Skin epidermis (tissue), 12 donors: ENCODE data around the gene PITHD1.
A peak's percentile ranks its signal among the peaks of the same experiment; 100 is the strongest.
"Not testable (repeated sequence)": the region's sequence is repeated elsewhere in the genome, so short reads cannot be mapped to it uniquely, and the experiment has no call there.

Source experiments
- H3K27ac ChIP-seq, 21 experiments: fragments of 200-600 bp; sonication (generic) in 11 of 21; one replicate each; pipeline ENCODE4 v1.5.0; 2020; ENCODE audit warnings: mild to moderate bottlenecking in 3 of 21, inconsistent platforms in 2 of 21, moderate library complexity in 2 of 21
- H3K4me3 ChIP-seq, 7 experiments: fragments of 200-600 bp; sonication (generic) in 2 of 7; one replicate each; pipeline ENCODE4 v1.5.0; 2020; ENCODE audit warnings: inconsistent platforms in 2 of 7, mild to moderate bottlenecking in 2 of 7, moderate library complexity in 1 of 7

Gene PITHD1, protein sequence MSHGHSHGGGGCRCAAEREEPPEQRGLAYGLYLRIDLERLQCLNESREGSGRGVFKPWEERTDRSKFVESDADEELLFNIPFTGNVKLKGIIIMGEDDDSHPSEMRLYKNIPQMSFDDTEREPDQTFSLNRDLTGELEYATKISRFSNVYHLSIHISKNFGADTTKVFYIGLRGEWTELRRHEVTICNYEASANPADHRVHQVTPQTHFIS

DNA sequence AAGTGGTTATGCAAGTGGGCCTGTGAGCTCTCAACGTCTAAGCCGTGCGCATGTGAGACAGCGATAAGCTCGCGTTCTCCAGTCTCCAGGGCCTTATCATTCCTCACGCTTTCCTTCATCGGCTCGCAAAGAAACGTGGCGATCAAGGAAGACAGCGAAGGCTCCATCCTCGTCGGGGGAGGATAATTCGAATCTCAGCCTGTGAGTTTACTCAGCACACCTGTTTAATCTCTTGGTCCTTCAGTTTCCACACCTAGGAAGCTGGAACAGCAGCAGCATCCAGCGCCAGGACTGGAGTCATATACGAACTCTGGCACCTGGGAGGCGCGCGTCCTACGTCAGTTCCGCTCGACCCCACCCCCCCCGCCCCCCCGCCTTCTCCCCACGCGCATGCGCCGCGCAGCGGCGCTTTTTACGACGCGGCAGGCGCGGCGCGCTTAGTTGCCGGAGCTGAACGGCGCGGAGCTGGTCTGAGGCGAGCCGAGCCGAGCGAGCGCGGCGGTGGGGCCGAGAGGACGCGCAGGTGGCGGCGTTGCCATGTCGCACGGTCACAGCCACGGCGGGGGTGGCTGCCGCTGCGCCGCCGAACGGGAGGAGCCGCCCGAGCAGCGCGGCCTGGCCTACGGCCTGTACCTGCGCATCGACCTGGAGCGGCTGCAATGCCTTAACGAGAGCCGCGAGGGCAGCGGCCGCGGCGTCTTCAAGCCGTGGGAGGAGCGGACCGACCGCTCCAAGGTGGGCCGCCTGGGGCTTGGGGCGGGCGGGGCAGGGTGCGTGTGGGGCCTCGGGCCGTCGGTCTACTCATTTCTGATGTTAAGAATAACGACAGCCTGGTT lies at the start of gene PITHD1:
Gene PITHD1 (plus strand): TSS at position 440 of the 836 bp plus-strand sequence. CDS start 98 bp downstream, at position 538.
- peak within 1 kb of the TSS; percentile 48 to 97 (median 91) for H3K27ac ChIP-seq
- H3K4me3 ChIP-seq, result peak within 1 kb of the TSS; percentile 82 to 99 (median 93)

DNA sequence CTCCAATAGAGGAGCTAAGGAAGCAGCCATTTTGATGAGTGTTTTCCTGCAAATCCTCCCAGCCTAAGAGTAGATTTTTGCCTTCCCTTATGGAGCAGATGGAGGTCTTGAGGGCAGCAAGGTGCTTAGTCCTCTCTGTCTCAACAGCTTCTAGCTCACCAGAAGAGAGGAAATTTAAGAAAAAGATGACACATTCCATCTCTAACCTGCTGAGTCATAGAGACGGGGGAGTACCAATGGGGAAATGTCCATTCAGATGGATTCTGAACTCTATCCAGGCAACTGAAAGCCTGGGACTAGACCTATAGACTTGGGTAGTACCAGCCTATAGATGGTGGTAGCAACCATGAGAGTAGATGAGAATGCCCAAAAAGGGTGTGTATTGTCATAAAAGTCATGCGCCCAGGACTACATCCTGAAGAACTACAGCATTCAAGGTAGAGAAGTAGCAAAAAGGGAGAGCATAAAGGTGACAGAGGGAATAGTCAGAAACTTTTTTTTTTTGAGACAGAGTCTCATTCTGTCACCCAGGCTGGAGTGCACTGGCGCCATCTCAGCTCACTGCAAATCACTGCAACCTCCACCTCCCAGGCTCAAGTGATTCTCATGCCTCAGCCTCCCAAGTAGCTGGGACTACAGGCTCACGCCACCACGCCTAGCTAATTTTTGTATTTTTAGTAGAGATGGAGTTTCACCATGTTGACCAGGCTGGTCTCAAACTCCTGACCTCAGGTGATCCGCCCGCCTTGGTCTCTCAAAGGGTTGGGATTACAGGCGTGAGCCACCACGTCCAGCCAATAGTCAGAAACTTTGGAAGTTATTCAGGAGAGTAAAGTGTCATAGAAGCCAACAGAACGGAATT lies 45.6 kb upstream of the PITHD1 start:
- no peak overlapping the region for H3K4me3 ChIP-seq
- no peak overlapping the region for H3K27ac ChIP-seq

DNA sequence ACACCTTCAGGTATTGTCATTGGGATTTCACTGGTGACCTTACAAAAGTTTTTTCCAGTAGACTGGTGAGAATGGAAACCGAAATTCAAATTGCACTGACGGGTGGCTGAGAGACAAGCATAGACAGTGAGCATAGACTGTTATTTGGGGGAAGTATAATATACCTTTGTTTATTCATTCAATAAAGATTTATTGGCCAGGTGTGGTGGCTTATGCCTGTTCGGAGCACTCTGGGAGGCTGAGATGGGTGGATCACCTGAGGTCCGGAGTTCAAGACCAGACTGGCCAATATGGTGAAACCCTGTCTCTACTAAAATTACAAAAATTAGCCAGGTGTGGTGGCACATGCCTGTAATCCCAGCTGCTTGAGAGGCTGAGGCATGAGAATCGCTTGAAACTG lies 44.9 kb upstream of the PITHD1 start:
- not testable (repeated sequence) for H3K27ac ChIP-seq, H3K4me3 ChIP-seq

DNA sequence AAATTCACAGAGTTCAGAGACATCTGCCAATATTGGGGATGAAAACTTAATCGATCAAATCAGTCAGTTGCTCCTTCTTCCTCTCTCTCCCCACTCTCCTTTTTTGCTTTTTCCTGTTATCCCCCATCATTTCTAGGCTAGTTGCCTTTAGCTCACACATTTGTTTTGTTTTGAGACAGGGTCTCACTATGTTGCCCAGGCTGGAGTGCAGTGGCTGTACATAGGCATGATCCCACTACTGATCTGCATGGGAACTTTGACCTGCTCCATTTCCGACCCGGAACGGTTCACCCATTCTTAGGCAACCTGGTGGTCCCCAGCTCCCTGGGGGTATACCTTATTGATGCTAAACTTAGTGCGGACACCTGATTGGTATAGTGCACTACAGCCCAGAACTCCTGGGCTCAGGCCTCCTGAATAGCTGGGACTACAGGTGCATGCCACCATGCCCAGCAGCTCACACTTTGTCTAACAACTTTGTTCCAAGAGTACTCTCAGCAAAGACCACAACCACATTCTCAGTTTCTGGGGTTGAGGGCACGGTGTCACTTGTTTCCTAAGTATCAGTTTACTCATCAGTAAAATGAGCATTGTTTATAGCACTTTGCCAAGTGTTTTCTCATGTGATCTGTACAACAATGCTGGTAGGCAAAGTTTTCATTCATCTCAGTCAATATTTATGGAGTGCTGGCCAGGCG lies 41.6 kb upstream of the PITHD1 start:
- no peak overlapping the region for H3K27ac ChIP-seq
- no peak overlapping the region for H3K4me3 ChIP-seq

DNA sequence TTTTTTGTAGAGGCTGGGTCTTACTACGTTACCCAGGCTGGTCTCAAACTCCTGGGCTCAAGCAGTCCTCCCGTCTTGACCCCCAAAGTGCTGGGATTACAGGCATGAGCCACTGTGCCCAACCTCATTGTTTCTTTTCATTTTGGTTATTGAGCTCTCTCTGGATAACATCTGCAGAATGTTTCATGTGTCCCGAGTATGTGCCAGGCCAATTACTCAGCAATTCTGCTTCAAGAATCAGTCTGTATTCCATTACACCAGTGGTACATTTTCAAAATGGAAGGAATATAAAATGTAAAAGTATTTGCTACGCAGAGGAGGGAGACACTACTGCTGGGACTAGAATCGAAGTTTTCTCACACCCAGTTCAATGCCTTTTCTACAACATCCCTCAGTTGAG lies 36.6 kb upstream of the PITHD1 start:
- Histone ChIP-seq H3K27ac (no peak overlapping the region), H3K4me3 (no peak overlapping the region)

DNA sequence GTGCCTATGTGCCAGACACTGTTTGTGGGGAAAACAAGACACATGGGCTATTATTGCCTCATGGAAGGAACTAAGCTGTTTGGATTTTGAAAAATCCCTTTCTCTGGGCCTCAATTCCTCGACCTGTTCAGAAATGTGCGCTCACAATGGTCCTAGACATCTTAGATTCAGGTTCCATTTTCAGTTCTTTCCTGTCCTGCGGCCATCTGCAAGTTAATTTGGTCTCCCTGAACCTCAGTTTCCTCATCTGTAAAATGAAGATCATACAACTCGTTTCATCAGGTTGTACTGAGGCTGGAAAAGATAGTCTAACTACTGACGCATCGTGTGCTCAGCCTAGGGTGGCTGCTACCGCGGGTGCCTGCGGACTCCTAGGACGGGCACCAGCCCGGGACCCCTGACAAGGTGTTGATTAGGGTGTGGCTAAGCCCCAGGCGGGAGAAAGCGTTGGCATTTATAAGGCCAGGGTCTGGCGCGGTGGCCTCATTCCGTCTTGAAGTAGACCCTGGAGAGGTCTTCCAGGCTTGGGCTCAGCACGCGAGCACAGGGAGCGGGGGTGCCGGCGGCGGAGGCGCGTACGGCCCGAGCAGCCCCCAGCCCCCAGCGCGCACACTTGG lies 35.4 kb upstream of the PITHD1 start:
- Histone ChIP-seq H3K27ac (peak overlapping the region; percentile 58 to 98 (median 95)), H3K4me3 (peak overlapping the region; percentile 83 to 100 (median 99))

DNA sequence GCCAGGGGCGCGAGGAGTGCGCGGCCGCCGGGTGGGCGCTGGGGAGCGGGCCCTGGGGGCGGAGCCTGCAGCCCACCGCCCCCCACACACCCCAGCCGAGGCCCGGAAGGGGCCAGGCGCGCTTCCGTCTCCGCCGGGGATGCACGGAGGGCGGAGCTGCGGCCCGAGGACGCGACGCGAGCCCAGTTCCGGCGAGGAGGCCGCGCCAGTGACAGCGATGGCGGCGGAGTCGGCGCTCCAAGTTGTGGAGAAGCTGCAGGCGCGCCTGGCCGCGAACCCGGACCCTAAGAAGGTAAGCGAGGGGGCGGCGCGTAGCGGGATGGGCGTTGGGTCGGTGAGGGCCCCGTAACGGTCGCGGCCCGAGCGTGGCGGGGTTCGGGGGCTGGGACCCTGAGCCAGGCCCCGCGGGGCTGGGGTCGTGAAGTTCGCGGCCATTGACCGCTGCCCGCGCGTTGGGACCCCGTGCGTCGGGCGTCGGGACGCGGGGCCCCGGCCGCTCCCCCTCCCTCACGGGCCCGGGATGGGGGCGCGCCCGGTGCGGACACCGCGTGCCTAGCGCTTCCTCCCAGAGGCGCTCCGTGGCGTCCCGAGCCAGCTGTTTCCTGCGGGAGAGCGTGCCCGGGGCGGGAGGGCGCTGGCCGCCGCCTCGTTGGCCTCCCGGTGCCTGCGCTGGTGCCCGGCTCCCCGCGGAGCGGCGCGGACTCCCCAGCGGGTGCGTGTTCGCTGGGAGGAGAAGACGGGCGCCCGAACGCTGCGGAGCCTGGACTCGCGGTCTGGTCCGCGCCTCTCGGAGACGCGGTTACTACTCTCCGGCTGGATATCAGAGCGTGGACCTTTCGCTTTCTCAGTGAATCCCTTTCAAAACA lies 34.7 kb upstream of the PITHD1 start, which contains the start of gene ELOA:
Gene ELOA (plus strand): TSS at position 185 of the 866 bp plus-strand sequence. CDS start 33 bp downstream, at position 218.
- peak within 1 kb of the TSS; percentile 74 to 98 (median 95) for H3K27ac ChIP-seq

DNA sequence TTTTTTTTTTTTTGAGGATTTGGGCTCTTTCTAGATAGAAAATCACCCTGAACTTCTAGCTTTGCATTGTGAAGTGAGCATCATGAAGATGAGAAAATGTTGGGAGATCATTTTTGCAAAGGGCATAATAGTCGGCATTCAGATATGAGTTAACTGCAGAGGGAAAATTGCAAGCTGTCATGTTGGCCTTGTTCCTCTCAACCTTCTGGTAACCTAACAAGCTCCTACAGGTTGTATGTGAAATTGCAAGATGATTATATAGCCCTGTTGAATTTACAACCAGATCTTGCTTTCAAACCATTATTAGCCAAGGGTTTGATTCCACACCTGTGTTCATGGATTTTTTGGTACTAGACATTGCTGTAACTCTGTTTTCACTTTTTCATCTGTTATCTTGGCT lies 32.7 kb upstream of the PITHD1 start:
- no peak overlapping the region for H3K27ac ChIP-seq
- no peak overlapping the region for H3K4me3 ChIP-seq

More for the DNA sequence above, 34.7 kb upstream of the PITHD1 start, which contains the start of gene ELOA:
- H3K4me3 ChIP-seq, result peak within 1 kb of the TSS; percentile 83 to 100 (median 99)

DNA sequence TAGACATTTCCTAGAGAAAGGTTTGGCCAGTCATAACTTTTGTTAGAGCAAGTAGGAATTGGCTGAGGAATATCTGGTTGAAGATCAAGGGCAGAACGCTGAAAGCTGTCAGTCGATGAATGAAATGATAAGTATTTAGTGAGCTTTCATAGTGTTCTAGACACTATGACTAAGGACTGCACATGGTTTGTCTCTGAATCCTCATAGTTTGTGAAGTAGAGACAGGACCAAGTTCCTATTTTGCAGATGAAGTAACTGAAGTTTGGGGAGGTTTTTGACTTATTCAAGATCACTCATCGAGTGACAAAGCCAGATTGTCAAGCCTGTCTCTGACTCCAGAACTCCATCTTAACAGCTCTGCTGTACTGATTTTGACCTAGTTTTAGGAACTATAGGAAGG lies 30.2 kb upstream of the PITHD1 start:
- H3K27ac ChIP-seq, result no peak overlapping the region
- H3K4me3 ChIP-seq, result no peak overlapping the region

DNA sequence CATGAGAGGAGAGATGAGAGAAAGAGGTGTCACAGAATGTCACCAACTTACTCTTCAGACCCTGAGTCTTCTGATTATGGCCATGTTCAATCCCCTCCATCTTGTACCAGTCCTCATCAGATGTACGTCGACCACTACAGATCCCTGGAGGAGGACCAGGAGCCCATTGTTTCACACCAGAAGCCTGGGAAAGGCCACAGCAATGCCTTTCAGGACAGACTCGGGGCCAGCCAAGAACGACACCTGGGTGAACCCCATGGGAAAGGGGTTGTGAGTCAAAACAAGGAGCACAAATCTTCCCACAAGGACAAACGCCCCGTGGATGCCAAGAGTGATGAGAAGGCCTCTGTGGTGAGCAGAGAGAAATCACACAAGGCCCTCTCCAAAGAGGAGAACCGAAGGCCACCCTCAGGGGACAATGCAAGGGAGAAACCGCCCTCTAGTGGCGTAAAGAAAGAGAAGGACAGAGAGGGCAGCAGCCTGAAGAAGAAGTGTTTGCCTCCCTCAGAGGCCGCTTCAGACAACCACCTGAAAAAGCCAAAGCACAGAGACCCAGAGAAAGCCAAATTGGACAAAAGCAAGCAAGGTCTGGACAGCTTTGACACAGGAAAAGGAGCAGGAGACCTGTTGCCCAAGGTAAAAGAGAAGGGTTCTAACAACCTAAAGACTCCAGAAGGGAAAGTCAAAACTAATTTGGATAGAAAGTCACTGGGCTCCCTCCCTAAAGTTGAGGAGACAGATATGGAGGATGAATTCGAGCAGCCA lies 27.0 kb upstream of the PITHD1 start:
- no peak overlapping the region for H3K27ac ChIP-seq
- no peak overlapping the region for H3K4me3 ChIP-seq

DNA sequence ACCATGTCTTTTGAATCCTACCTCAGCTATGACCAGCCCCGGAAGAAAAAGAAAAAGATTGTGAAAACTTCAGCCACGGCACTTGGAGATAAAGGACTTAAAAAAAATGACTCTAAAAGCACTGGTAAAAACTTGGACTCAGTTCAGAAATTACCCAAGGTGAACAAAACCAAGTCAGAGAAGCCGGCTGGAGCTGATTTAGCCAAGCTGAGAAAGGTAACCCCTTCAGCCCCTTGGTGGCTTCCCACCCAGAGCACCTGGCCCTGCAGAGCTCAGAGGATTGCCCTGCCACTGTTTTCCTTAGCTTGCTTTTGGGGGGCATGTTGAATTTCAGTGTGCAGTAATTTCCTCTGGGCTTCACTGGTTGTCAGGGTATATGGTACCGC lies 26.4 kb upstream of the PITHD1 start:
- no peak overlapping the region for H3K27ac ChIP-seq
- no peak overlapping the region for H3K4me3 ChIP-seq

DNA sequence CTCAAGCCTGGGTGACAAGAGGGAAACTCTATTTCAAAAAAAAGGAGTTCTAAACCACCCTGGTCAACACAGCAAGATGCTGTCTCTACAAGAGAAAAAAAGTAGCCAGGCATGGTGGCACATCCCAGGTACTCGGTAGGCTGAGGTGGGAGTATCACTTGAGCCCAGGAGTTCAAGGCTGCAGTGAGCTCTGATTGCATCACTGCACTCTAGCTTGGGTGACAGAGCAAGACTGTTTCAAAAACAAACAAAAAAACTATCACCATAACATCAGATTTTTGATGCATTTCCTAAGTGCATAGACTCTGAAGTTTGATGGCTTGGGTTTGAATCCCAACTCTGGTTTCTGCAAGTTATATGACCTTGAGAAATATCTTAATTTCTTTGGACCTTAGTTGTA lies 25.3 kb upstream of the PITHD1 start:
- Histone ChIP-seq H3K4me3 (no peak overlapping the region), H3K27ac (no peak overlapping the region)

DNA sequence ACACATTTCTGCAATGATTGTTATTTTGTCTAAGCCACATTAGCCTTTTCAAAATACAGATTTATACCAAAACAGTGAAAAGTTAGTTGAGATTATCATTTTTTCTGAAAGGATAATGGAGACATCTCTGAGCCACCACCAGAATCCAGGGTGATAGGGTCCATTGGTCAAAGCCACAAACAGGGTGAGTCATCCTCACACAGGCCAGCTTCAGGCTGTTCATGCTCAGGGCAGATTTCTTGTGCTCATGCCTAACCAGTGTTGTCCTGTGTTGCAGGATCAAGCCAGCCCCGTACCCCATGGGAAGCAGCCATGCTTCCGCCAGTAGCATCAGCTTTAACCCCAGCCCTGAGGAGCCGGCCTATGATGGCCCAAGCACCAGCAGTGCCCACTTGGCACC lies 21.5 kb upstream of the PITHD1 start:
- Histone ChIP-seq H3K4me3 (no peak overlapping the region), H3K27ac (no peak overlapping the region)

DNA sequence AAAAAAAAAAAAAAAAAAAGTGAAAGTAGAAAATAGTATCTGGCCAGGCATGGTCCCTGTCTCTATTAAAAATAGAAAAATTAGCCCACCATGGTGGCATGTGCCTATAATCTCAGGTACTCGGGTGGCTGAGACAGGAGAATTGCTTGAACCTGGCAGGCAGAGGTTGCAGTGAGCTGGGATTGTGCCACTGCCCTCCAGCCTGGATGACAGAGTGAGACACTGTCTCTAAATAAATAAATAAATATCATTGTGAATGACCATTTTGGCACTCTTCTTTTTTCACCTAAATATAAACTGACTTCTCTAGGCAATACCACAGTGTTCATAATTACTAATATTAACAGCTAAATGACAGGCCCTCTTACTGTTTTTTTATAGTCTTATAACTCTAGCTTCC lies 20.4 kb upstream of the PITHD1 start:
- H3K27ac ChIP-seq, result no peak overlapping the region
- no peak overlapping the region for H3K4me3 ChIP-seq

DNA sequence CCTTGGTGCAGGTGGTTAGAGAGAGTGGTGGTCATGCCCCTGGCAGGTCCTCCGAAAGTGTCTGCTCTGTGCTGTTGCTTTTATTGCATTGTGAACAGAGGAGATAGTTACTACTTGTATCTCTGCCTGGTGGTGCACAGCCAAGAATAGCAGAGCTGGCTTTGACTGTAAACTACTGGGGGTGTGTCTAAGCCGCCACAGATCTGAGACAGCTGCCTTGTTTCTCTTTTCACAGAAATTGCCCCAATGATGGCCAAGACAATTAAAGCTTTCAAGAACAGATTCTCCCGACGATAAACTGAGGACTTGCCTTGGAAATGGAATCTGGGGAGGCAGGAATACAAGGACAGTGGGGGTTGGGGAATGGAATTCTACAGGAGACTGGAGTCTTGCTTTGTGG lies 18.9 kb upstream of the PITHD1 start:
- no peak overlapping the region for H3K4me3 ChIP-seq
- no peak overlapping the region for H3K27ac ChIP-seq

DNA sequence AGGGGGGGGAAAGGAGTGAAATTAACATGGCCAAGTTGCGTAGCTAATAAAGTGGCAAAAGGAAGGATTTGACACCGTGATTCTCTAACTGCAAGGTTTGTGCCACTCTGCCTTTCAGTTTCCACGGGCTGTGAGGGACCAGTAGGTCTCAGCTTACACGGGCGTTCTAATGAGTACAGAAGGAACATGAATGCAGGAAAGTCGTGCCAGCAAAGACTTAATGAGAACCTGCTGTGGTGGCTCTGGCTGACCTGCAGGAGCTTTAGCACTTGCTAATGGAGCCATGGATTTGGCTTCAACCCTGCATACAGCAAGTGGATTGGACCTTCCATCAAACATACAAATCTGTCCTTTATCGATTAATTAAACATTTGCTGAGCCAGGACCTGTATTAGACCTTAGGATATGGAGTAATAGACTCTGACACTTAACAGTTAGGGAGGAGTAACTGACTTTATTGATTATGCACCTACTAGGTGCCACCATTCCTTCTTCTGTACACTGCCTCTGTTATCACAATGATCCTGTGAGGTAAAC lies 15.1 kb upstream of the PITHD1 start:
- H3K4me3 ChIP-seq, result no peak overlapping the region
- no peak overlapping the region for H3K27ac ChIP-seq

DNA sequence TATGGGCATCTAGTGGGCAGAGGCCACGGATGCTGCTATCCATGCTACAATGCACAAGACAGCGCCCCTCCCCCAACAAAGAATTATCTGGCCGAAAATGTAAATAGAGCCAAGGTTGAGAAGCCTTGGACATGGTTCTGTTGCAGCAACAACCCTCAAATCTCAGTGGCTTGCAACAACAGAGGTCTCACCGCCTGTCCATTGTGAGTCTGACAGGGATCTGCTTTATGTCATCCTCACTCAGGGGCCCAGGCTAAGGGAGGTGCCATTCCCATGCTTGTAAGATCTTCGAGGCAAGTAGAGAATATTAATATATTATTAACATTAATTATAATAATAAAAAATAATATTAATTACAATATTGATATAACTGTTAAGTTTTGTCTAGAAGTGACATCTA lies 9.5 kb upstream of the PITHD1 start:
- Histone ChIP-seq H3K4me3 (no peak overlapping the region), H3K27ac (no peak overlapping the region)
